Gastroesophageal sphincter (tissue), 4 donors: ENCODE measurements around the gene ITK. TPM values are rescaled to one million over a fixed set of nuclear protein-coding genes. Genes with fewer than 3 reads are reported as not detected.
"Not testable (repeated sequence)": the region's sequence is repeated elsewhere in the genome, so short reads cannot be mapped to it uniquely, and the experiment has no call there.

Source experiments
- ATAC-seq: fragments of 150-250 bp; one replicate; pipeline ENCODE4 v1.9.1; 2016; ENCODE audit warnings: mild to moderate bottlenecking, moderate library complexity
- H3K27ac ChIP-seq, 4 donors: fragments of 200-600 bp; sonication (generic) in 3 of 4; 1 replicate in 3 of 4; 2 replicates in 1 of 4; pipeline ENCODE4 v1.5.1; 2016 to 2019
- H3K27me3 ChIP-seq: fragments of 200-600 bp; sonication (generic); one replicate; pipeline ENCODE4 v1.5.1; 2019
- H3K36me3 ChIP-seq, 2 donors: fragments of 200-600 bp; sonication (generic); one replicate each; pipeline ENCODE4 v1.5.1; 2019; ENCODE audit warnings: control low read depth in 1 of 2
- H3K4me1 ChIP-seq, 3 donors: fragments of 200-600 bp; sonication (generic); 1 replicate in 2 of 3; 2 replicates in 1 of 3; pipeline ENCODE4 v1.5.1; 2016 to 2019; ENCODE audit warnings: control low read depth in 2 of 3
- H3K4me3 ChIP-seq, 2 donors: fragments of 200-600 bp; sonication (generic); one replicate each; pipeline ENCODE4 v1.5.1; 2019; ENCODE audit warnings: mild to moderate bottlenecking in 1 of 2, moderate library complexity in 1 of 2
- H3K9me3 ChIP-seq, 3 donors: fragments of 200-600 bp; sonication (generic); one replicate each; pipeline ENCODE4 v1.5.1; 2017 to 2019; ENCODE audit warnings: control low read depth in 2 of 3
- CTCF ChIP-seq, 4 experiments: fragments of 200-600 bp in 2 of 4; fragments of 450-650 bp in 2 of 4; sonication (generic) in 1 of 4; IDR thresholded peaks; one replicate each; pipeline ENCODE4 v1.5.1; 2017 to 2019; ENCODE audit warnings: antibody characterized with exemption in 4 of 4, mild to moderate bottlenecking in 2 of 4, moderate library complexity in 2 of 4
- EP300 ChIP-seq: sonication (generic); formaldehyde crosslinking; IDR thresholded peaks from one replicate; pipeline ENCODE4 v1.6.1; 2017; ENCODE audit warnings: antibody characterized with exemption, mild to moderate bottlenecking
- POLR2A ChIP-seq, 2 donors: fragments of 450-650 bp; IDR thresholded peaks; one replicate each; pipeline ENCODE4 v1.6.1; 2017; ENCODE audit warnings: antibody characterized with exemption in 2 of 2, mild to moderate bottlenecking in 2 of 2, moderate library complexity in 1 of 2
- POLR2AphosphoS5 ChIP-seq: sonication (generic); formaldehyde crosslinking; IDR thresholded peaks from one replicate; pipeline ENCODE4 v1.6.1; 2017; ENCODE audit warnings: antibody characterized with exemption
- WGBS, 2 donors: methylation state at CpG; one replicate each; pipeline ENCODE4 v1.1.5; 2018; ENCODE audit warnings: low coverage in 1 of 2; 5-methylcytosine and 5-hydroxymethylcytosine counted together
- total RNA-seq, 4 donors: library from RNA; depleted of rRNA; stranded (reverse); fragments of >200 nt; gene quantifications; one replicate each; pipeline ENCODE4 v1.1.0, GENCODE V29; 2016

ITK gene
- total RNA-seq, 4 donors from 2014 or later = 0.52 to 3.1 (median 1.8) TPM

GRCh38 chr5:157198277-157198986 lies 17.8 kb downstream of the ITK start:
- no peaks in the 10 kb centered on the region for H3K9me3 ChIP-seq
- no peak for TF ChIP-seq POLR2AphosphoS5
- no peak for TF ChIP-seq EP300
- no peak for TF ChIP-seq CTCF (IDR thresholded peaks at IDR 0.05)
- TF ChIP-seq POLR2A (IDR thresholded peaks at IDR 0.05) = no peak
- peaks cover 20% of the 10 kb centered on the region for H3K27me3 ChIP-seq
- no peaks in the 10 kb centered on the region for H3K36me3 ChIP-seq
- no peak for ATAC-seq
- WGBS, 2 donors = 55 to 80% methylated on average over 1 to 2 of the region's 5 CpGs
- no peak overlapping the region for H3K27ac ChIP-seq
- no peaks in the 10 kb centered on the region for H3K4me1 ChIP-seq
- no peak overlapping the region for H3K4me3 ChIP-seq

- no peaks in the 10 kb centered on the region for H3K9me3 ChIP-seq
- 75 to 80% methylated on average over 2 to 4 of the region's 4 CpGs for WGBS, 2 donors
- H3K4me3 ChIP-seq = no peak overlapping the region
- TF ChIP-seq EP300 (no peak), CTCF (IDR thresholded peaks at IDR 0.05) (no peak), POLR2AphosphoS5 (no peak), POLR2A (IDR thresholded peaks at IDR 0.05) (no peak)
- no peaks in the 10 kb centered on the region for H3K4me1 ChIP-seq
- ATAC-seq = no peak
- no peak overlapping the region for H3K27ac ChIP-seq
- H3K27me3 ChIP-seq = peaks cover 16% of the 10 kb centered on the region
- H3K36me3 ChIP-seq = no peaks in the 10 kb centered on the region
These were observed 21.2 kb downstream of the ITK start for GRCh38 chr5:157201857-157202256.

- H3K4me1 ChIP-seq = no peaks in the 10 kb centered on the region
- peaks cover 16% of the 10 kb centered on the region for H3K27me3 ChIP-seq
- H3K4me3 ChIP-seq = no peak overlapping the region
- no peak overlapping the region for H3K27ac ChIP-seq
- H3K36me3 ChIP-seq = no peaks in the 10 kb centered on the region
- no peaks in the 10 kb centered on the region for H3K9me3 ChIP-seq
- TF ChIP-seq CTCF (IDR thresholded peaks at IDR 0.05) = no peak
- ATAC-seq = no peak
- WGBS, 2 donors = 69 to 72% methylated on average over 4 of the region's 4 CpGs
These were observed 22.8 kb downstream of the ITK start for GRCh38 chr5:157203417-157203816.

GRCh38 chr5:157204765-157205164 lies 24.1 kb downstream of the ITK start:
- WGBS, 2 donors = 68 to 82% methylated on average over 4 of the region's 4 CpGs
- no peak for ATAC-seq
- no peaks in the 10 kb centered on the region for H3K4me1 ChIP-seq
- no peak overlapping the region for H3K27ac ChIP-seq
- H3K9me3 ChIP-seq = no peaks in the 10 kb centered on the region
- H3K4me3 ChIP-seq = no peak overlapping the region
- H3K36me3 ChIP-seq = no peaks in the 10 kb centered on the region
- peaks cover 6% of the 10 kb centered on the region for H3K27me3 ChIP-seq
- TF ChIP-seq CTCF (IDR thresholded peaks at IDR 0.05) (no peak), POLR2AphosphoS5 (no peak), POLR2A (IDR thresholded peaks at IDR 0.05) (no peak), EP300 (no peak)

- H3K4me3 ChIP-seq = no peak overlapping the region
These were observed 25.1 kb downstream of the ITK start for GRCh38 chr5:157205708-157206107.

GRCh38 chr5:157210652-157211051 lies 30.0 kb downstream of the ITK start:
- H3K27ac ChIP-seq, ATAC-seq, H3K4me3 ChIP-seq, H3K4me1 ChIP-seq, H3K27me3 ChIP-seq, H3K9me3 ChIP-seq, H3K36me3 ChIP-seq: not testable (repeated sequence)
- 33% methylated on average over 1 of the region's 1 CpG; no CpG with 5 or more reads in 1 of the 2 donors for WGBS, 2 donors

More at GRCh38 chr5:157205708-157206107, 25.1 kb downstream of the ITK start:
- H3K36me3 ChIP-seq = no peaks in the 10 kb centered on the region
- no peaks in the 10 kb centered on the region for H3K27me3 ChIP-seq
- no peaks in the 10 kb centered on the region for H3K4me1 ChIP-seq
- no peak for ATAC-seq
- no peaks in the 10 kb centered on the region for H3K9me3 ChIP-seq
- 73 to 80% methylated on average over 5 to 6 of the region's 6 CpGs for WGBS, 2 donors
- H3K27ac ChIP-seq = no peak overlapping the region
- TF ChIP-seq POLR2A (IDR thresholded peaks at IDR 0.05) = no peak
- no peak for TF ChIP-seq CTCF (IDR thresholded peaks at IDR 0.05)
- TF ChIP-seq POLR2AphosphoS5 = no peak
- TF ChIP-seq EP300 = no peak
